GM15510 (cell line): ENCODE data around the gene WSCD2.

Experiments
- POLR2A ChIP-seq: IDR thresholded peaks from 3 replicates; pipeline ENCODE4 v1.6.1; 2011; ENCODE audit warnings: borderline replicate concordance; ENCODE audit not compliant: insufficient read length; ENCODE audit errors: extremely low read depth

Gene WSCD2

GRCh38 chr12:108180255-108181094 lies 51.4 kb downstream of the WSCD2 start:
- TF ChIP-seq POLR2A = no peak

GRCh38 chr12:108181095-108181454 lies 52.0 kb downstream of the WSCD2 start:
- no peak for TF ChIP-seq POLR2A

DNA sequence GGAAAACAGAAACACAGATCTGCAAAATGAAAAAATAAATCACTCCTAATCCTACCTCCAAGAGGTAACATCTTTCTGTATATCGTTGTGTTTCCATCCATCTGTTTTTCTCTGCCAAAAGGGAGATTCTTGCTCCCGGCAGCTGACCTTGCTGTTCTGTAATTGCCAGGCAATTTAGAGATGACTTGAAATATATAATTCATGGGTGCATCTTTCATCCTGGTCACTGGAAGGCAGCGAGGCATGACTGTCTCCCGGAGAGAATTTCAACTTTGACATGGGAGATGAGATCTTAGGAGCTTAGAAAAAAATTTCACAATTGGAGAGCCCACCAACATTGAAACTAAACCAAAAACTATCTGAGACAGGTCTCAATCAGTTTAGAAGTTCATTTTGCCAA lies 53.0 kb downstream of the WSCD2 start:
- no peak for TF ChIP-seq POLR2A

DNA sequence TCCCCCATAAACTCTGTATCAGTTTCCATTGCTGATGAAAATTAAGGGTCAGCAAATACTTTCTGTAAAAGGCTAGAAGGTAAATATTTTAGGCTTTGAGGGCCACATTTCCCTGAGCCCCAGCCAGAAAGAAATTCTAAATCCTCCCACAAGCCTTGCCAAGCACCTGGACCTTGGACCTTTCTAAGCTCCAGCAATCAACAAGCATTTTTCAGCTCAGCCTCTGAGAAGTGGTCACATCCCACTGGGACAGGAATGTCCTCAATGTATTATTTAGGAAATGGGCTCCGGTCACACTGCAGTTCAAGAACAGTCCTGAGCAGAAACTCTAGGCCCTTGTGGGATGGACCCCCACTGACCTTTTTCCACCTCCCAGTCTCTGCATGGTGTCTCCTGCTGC lies 55.9 kb downstream of the WSCD2 start:
- no peak for TF ChIP-seq POLR2A

GRCh38 chr12:108187831-108188230 lies 58.7 kb downstream of the WSCD2 start:
- no peak for TF ChIP-seq POLR2A

GRCh38 chr12:108190529-108190928 lies 61.4 kb downstream of the WSCD2 start:
- TF ChIP-seq POLR2A = no peak

GRCh38 chr12:108191086-108191485 lies 62.0 kb downstream of the WSCD2 start:
- TF ChIP-seq POLR2A = no peak

- no peak for TF ChIP-seq POLR2A
Observed at GRCh38 chr12:108191938-108192337, 62.9 kb downstream of the WSCD2 start.

DNA sequence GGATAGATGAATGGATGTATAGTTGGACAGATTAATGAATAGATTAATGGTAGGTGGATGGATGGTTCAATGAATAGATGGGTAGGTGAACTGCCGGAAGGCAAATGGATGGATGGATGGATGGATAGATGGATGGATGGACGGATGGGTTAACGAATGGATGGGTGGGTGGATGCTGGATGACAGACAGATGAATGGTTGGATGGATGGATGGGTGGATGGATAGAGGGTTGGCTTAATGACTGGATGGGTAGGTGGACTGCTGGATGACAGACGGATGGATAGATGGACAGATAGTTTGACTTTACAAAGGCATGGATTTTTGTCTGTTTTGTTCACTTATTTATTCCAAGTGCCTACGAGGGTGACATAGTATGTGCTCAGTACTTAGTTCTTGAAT lies 64.4 kb downstream of the WSCD2 start:
- TF ChIP-seq POLR2A = no peak

DNA sequence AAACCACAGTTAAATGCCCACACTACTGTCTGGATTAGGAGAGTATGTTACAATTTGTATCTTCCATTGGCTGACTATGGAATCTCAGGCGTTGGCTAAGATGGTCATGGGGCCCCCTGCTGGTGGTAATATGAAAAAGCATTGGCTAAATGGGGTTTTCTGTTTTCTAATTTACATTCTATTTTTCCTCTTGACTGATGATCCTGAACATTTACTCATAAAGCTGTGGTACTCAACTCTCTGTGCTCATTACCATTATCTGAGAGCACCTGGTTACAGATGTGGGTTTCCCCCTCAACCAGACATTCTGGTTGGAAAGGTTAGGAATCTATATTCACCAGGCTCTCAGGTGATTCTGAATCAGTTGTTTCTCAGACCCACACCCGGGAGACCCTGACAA lies 64.8 kb downstream of the WSCD2 start:
- no peak for TF ChIP-seq POLR2A

DNA sequence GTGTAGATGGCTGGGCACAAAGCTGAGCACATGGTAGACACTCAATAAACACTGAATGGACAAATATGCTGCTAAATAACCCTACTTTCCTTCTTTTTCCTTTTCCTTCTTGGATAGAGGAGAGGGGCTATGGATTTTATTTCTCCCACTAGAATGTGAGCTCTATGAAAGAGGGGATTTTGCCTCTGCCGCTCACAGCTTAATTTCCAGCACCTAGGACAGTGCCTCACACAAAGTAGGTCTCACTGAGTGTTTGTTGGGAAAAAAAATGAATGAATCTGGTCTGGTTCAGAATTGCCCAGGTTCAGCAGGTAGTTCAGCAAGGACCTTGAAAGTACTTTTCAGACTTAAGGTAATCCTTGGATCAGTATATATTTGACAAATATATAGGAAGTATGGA lies 65.5 kb downstream of the WSCD2 start:
- TF ChIP-seq POLR2A = no peak

DNA sequence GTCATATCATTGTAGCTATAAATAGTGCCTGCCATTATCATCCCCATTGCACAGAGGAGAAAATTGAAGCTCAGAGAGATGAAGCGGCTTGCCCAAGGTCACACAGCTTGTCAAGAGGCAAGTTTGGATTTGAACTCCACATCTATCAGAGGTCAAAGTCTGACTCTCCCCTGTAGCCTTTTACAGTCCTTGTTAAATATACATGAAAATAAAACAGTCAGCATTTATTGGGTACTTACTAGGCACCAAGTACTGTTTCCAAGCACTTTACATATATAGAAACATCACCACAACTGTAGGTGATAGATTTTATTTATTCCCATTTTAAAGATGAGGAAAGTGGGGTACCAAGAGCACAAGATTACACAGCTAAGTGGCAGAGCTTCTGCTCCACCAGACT lies 67.2 kb downstream of the WSCD2 start:
- TF ChIP-seq POLR2A = no peak

DNA sequence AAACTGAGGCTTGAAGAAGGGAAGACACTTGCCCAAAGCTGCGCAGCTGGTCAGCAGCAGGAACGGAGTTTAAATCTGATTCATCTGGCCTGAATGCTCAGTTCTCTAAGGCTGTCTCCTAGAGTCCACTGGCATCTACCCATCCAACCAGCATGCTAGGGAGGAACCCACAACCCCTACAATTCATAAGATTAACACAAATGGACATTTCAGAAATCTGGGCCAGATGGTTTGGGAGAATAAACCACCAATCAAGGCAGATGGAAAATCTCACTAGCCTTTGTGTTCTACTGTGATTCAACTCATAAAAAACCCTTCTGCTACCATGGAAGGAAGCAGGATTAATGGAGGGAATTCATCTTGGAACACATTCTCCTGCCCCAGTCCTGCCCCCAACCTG lies 67.8 kb downstream of the WSCD2 start:
- TF ChIP-seq POLR2A = no peak

DNA sequence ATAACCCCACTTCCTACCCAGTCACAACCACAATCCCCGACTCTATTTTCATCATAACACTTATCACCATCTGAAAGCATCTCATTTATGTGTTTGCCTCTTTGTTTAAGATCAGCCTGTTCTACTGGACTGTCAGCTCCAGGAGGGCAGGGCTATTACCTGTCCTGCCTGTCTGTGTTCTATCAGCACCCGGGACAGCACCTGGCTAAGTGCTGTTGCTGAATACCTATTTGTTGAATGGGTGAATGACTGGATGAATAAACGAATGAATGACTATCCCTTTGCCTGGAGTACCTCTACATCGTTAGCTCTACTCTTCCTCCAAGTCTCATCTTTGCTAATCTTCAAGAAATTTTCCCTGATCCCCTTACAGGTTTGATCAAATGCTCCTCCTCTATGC lies 69.0 kb downstream of the WSCD2 start:
- no peak for TF ChIP-seq POLR2A

DNA sequence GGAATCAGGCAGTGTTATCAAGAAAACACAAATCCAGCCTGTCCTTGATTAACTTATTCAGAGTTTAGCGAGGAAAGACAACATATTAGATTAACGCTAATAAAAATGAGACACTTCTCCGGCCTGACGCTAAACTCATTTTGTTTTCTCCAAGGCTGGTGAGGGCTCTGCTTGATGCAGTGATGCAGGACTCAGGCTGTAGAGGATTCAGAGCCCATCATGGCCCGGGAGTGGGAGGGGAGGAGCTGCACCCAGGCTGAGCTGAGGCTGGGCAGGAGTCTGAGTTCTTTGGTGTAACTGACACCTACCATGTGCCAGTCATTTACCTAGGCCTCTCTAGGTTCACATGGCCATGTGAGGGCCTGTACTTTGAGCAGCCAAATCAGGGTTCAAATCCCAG lies 70.0 kb downstream of the WSCD2 start:
- TF ChIP-seq POLR2A = no peak

DNA sequence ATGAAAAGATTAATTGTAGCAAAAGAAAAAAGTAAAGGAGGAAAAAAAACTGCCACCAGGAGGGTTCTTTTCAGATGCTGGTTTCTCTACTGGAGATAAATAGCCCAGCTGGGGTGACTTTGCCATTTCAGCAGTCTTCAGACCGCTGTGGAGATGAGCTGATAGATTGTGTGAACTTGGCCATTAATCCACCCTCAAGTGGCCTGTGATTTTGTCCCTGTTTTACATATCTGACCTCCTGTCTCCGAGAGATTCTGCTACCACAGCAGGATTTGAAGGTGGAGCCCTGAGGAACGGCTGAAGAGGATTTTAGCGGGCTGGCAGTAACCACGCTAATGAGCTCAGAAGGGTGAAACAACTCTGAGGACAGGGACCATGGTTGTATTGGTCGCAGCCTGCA lies 72.7 kb downstream of the WSCD2 start:
- TF ChIP-seq POLR2A = no peak

- no peak for TF ChIP-seq POLR2A
Observed at GRCh38 chr12:108204117-108204987, 75.3 kb downstream of the WSCD2 start.

DNA sequence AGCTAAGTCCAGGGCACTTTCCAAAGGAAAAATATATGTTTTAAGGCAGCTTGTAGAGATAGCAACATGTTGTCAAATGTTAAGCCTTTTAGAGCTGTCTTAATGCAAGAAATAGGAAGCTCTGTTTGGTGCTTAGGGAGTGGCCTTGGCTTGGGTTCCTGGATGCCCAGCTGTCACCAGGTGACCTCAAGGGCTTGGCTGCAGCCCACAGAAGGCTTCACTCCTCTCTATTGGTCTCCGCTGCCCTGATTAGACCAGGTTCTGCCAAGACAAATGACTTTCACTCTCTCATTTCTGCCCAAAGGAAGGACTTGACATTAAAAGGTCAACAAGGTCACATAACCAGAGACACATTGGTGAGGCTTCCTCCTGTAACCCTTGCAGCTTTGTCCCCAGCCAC lies 76.8 kb downstream of the WSCD2 start:
- no peak for TF ChIP-seq POLR2A
